GM06990 (cell line): ENCODE data around the gene EMC8.

Experiments
- DNase-seq: peaks from one replicate; pipeline ENCODE4 v3.0.0-alpha.2; 2011; ENCODE audit not compliant: insufficient read length; ENCODE audit errors: extremely low read depth
- H3K27me3 ChIP-seq: replicated peaks from 2 replicates; pipeline ENCODE4 v1.6.0; 2011; ENCODE audit warnings: low read length; ENCODE audit not compliant: control insufficient read depth, insufficient read depth
- H3K36me3 ChIP-seq: 2 replicates; pipeline ENCODE4 v1.5.1; 2011; ENCODE audit warnings: low read length; ENCODE audit not compliant: control insufficient read depth, insufficient read depth
- H3K4me3 ChIP-seq: replicated peaks from 2 replicates; pipeline ENCODE4 v1.5.1; 2011; ENCODE audit warnings: low read depth, mild to moderate bottlenecking, control low read depth, low read length
- TF ChIP-seq, protein P1 (sequence below): IDR thresholded peaks from 2 replicates; pipeline ENCODE4 v1.5.1; 2011; ENCODE audit warnings: low read length, control low read depth, mild to moderate bottlenecking, inconsistent platforms; ENCODE audit not compliant: insufficient read depth, poor library complexity, severe bottlenecking

EMC8 gene

GRCh38 chr16:85832570-85833218 is 33.4 kb upstream of the EMC8 start:
- Histone ChIP-seq H3K4me3 (no peak overlapping the region), H3K27me3 (no peaks in the 10 kb centered on the region; the same call in none of the 2 replicates)
- peak; percentile 81 for DNase-seq

DNA sequence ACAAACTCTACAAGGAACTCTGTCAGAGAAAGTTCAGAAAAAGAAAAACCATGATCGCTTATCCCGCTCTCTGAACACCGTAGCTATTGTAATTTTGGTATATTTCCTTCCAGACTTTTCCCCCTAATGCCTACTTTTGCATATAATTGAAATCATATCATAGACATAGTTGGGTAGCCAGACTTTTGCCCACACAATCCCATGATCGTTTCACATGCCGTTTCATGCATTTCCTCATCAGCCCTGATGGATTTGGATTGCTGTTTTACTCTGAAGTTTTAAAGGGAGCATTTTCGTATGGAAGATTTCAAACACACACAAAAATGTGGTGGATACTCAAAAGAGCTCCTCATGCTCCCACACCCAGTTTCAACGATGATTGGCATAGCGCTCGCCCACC is 31.5 kb upstream of the EMC8 start:
- TF ChIP-seq, protein P1, sequence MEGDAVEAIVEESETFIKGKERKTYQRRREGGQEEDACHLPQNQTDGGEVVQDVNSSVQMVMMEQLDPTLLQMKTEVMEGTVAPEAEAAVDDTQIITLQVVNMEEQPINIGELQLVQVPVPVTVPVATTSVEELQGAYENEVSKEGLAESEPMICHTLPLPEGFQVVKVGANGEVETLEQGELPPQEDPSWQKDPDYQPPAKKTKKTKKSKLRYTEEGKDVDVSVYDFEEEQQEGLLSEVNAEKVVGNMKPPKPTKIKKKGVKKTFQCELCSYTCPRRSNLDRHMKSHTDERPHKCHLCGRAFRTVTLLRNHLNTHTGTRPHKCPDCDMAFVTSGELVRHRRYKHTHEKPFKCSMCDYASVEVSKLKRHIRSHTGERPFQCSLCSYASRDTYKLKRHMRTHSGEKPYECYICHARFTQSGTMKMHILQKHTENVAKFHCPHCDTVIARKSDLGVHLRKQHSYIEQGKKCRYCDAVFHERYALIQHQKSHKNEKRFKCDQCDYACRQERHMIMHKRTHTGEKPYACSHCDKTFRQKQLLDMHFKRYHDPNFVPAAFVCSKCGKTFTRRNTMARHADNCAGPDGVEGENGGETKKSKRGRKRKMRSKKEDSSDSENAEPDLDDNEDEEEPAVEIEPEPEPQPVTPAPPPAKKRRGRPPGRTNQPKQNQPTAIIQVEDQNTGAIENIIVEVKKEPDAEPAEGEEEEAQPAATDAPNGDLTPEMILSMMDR, result no peak
- H3K4me3 ChIP-seq, result no peak overlapping the region
- H3K36me3 ChIP-seq, result no peaks in the 10 kb centered on the region
- no peak for DNase-seq
- H3K27me3 ChIP-seq, result no peaks in the 10 kb centered on the region; the same call in none of the 2 replicates

More at GRCh38 chr16:85832570-85833218, 33.4 kb upstream of the EMC8 start:
- no peaks in the 10 kb centered on the region for H3K36me3 ChIP-seq
- TF ChIP-seq, protein P1, result peak; percentile 32

DNA sequence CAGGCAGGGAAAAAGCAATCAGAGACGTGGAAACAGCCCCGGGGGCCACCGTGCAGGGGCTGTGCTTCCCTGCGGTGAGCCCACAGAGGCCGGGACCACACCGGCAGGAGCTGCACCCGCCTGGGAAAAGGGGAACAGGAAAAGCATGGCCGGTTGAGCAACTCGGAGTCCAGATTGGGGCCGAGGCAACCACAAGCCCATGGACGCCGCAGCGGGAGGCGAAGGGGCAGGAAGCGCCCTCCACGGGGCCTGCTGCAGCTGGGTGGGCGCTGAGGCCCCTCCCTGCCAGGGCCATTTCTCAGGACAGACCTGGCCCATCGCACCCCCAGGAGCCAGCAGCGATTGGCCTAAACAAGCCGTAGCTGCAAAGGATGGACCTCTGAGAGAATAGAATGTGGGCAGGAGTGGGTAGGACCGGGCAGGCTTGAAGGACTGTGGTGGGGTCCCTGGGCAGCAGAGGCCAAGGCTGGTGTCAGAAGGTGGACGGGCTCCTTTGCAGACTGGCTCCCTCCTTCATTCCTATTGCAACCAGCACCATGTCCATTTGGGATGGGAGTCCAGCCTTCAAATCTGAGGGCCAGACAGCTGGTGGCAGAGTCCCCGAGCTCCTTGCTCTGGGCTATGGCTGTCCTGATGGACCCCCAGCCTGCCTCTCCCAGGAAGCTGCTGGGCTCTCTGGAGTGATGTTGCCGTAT is 30.6 kb upstream of the EMC8 start:
- TF ChIP-seq, protein P1, result no peak
- no peak for DNase-seq
- no peaks in the 10 kb centered on the region for H3K36me3 ChIP-seq
- no peaks in the 10 kb centered on the region; the same call in 1 of the 2 replicates for H3K27me3 ChIP-seq
- no peak overlapping the region for H3K4me3 ChIP-seq

DNA sequence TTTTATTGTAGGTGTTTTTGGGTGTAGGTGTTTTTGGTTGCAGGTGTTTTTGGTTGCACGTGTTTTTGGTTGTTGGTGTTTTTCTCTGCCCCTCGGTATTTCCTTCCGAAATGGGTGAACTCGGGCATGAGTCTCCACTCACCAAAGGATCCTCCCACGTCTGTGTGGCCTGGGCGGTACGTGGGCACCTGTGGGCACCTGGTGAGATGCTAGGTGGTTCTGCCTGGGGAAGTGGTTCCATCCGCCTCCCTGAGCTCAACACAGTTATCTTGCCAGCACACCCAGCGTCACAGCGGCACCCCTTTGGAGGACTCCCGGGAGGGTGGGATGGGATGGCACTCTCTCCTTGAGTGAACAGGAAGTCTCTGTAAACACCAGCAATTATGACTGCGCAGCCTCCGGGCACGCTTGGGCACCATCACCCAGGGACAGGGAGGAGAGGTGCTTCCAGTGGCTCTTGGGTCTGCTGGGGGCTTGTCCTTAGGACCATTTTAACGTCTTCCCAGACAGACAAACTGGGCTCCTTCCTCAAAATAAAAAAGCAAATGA is 29.9 kb upstream of the EMC8 start:
- TF ChIP-seq, protein P1, result no peak
- H3K4me3 ChIP-seq, result no peak overlapping the region
- H3K27me3 ChIP-seq, result no peaks in the 10 kb centered on the region; the same call in 1 of the 2 replicates
- H3K36me3 ChIP-seq, result no peaks in the 10 kb centered on the region
- no peak for DNase-seq

GRCh38 chr16:85828166-85828565 is 28.8 kb upstream of the EMC8 start:
- Histone ChIP-seq H3K27me3 (no peaks in the 10 kb centered on the region; the same call in 1 of the 2 replicates), H3K4me3 (no peak overlapping the region), H3K36me3 (no peaks in the 10 kb centered on the region)
- TF ChIP-seq, protein P1, result no peak
- DNase-seq, result no peak
